GM23338 (cell line): ENCODE results near the gene HEMK1. TPM values are rescaled to one million over a fixed set of nuclear protein-coding genes. Genes with fewer than 3 reads are reported as not detected.

Experiments used
- CREB1 ChIP-seq: fragments of 250-450 bp; sonication (Bioruptor Pico); IDR thresholded peaks from 2 replicates; pipeline ENCODE4 v1.5.0; 2020; ENCODE audit warnings: low read depth, mild to moderate bottlenecking, moderate library complexity
- EZH2 ChIP-seq: fragments of 200-600 bp; sonication (generic); IDR thresholded peaks from one replicate; pipeline ENCODE4 v1.8.0; 2017; ENCODE audit warnings: antibody characterized with exemption, mild to moderate bottlenecking, low read depth; ENCODE audit not compliant: unreplicated experiment
- JUNB ChIP-seq: IDR thresholded peaks from one replicate; pipeline ENCODE4 v1.6.1; 2016; ENCODE audit warnings: antibody characterized with exemption; ENCODE audit not compliant: unreplicated experiment
- NANOG ChIP-seq: IDR thresholded peaks from 2 replicates; pipeline ENCODE4 v1.6.1; 2016; ENCODE audit warnings: antibody characterized with exemption, borderline replicate concordance
- REST ChIP-seq: IDR thresholded peaks from one replicate; pipeline ENCODE4 v1.6.1; 2018; ENCODE audit warnings: antibody characterized with exemption; ENCODE audit not compliant: unreplicated experiment
- ZNF331 ChIP-seq: fragments of 250-450 bp; sonication (Bioruptor Pico); IDR thresholded peaks from 2 replicates; pipeline ENCODE4 v1.5.0; 2020; ENCODE audit warnings: low read depth, mild to moderate bottlenecking, moderate library complexity
- polyA plus RNA-seq: library from polyadenylated mRNA; unstranded; fragments of >200 nt; fragmentation: Nextera tagmentation; extraction: Ambion mirVana; gene quantifications from 2 replicates; pipeline ENCODE4 v1.2.1, GENCODE V29; 2016
- total RNA-seq: library from RNA; depleted of rRNA; stranded (reverse); fragments of >200 nt; shearing (Covaris generic); gene quantifications from 2 replicates; pipeline ENCODE4 v1.2.3, GENCODE V29; 2014
- TF ChIP-seq, protein P1 (sequence below): fragments of 250-450 bp; sonication (Bioruptor Pico); IDR thresholded peaks from 2 replicates; pipeline ENCODE4 v1.5.0; 2020; ENCODE audit warnings: mild to moderate bottlenecking, moderate library complexity

Gene HEMK1
- total and polyA plus RNA-seq, 2 experiments from 2014 or later = 5.6 to 10.1 TPM

GRCh38 chr3:50630394-50630793 lies 61.1 kb downstream of the HEMK1 start (continued):
- TF ChIP-seq, protein P1, sequence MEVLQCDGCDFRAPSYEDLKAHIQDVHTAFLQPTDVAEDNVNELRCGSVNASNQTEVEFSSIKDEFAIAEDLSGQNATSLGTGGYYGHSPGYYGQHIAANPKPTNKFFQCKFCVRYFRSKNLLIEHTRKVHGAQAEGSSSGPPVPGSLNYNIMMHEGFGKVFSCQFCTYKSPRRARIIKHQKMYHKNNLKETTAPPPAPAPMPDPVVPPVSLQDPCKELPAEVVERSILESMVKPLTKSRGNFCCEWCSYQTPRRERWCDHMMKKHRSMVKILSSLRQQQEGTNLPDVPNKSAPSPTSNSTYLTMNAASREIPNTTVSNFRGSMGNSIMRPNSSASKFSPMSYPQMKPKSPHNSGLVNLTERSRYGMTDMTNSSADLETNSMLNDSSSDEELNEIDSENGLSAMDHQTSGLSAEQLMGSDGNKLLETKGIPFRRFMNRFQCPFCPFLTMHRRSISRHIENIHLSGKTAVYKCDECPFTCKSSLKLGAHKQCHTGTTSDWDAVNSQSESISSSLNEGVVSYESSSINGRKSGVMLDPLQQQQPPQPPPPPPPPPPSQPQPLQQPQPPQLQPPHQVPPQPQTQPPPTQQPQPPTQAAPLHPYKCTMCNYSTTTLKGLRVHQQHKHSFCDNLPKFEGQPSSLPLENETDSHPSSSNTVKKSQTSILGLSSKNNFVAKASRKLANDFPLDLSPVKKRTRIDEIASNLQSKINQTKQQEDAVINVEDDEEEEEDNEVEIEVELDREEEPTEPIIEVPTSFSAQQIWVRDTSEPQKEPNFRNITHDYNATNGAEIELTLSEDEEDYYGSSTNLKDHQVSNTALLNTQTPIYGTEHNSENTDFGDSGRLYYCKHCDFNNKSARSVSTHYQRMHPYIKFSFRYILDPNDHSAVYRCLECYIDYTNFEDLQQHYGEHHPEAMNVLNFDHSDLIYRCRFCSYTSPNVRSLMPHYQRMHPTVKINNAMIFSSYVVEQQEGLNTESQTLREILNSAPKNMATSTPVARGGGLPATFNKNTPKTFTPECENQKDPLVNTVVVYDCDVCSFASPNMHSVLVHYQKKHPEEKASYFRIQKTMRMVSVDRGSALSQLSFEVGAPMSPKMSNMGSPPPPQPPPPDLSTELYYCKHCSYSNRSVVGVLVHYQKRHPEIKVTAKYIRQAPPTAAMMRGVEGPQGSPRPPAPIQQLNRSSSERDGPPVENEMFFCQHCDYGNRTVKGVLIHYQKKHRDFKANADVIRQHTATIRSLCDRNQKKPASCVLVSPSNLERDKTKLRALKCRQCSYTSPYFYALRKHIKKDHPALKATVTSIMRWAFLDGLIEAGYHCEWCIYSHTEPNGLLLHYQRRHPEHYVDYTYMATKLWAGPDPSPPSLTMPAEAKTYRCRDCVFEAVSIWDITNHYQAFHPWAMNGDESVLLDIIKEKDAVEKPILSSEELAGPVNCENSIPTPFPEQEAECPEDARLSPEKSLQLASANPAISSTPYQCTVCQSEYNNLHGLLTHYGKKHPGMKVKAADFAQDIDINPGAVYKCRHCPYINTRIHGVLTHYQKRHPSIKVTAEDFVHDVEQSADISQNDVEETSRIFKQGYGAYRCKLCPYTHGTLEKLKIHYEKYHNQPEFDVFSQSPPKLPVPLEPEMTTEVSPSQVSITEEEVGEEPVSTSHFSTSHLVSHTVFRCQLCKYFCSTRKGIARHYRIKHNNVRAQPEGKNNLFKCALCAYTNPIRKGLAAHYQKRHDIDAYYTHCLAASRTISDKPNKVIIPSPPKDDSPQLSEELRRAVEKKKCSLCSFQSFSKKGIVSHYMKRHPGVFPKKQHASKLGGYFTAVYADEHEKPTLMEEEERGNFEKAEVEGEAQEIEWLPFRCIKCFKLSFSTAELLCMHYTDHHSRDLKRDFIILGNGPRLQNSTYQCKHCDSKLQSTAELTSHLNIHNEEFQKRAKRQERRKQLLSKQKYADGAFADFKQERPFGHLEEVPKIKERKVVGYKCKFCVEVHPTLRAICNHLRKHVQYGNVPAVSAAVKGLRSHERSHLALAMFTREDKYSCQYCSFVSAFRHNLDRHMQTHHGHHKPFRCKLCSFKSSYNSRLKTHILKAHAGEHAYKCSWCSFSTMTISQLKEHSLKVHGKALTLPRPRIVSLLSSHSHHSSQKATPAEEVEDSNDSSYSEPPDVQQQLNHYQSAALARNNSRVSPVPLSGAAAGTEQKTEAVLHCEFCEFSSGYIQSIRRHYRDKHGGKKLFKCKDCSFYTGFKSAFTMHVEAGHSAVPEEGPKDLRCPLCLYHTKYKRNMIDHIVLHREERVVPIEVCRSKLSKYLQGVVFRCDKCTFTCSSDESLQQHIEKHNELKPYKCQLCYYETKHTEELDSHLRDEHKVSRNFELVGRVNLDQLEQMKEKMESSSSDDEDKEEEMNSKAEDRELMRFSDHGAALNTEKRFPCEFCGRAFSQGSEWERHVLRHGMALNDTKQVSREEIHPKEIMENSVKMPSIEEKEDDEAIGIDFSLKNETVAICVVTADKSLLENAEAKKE (CRISPR knock-in tag) = no peak
- TF ChIP-seq JUNB = no peak
- no peak for TF ChIP-seq REST
- no peak for TF ChIP-seq CREB1 (CRISPR knock-in tag)
- no peak for TF ChIP-seq EZH2
- no peak for TF ChIP-seq ZNF331 (CRISPR knock-in tag)
- no peak for TF ChIP-seq NANOG
